HG03135 (cell line): ENCODE measurements around the gene POLQ.
"Not testable (repeated sequence)": the region's sequence is repeated elsewhere in the genome, so short reads cannot be mapped to it uniquely, and the experiment has no call there.

Source experiments
- ATAC-seq: cut with Tn5 transposase; IDR thresholded peaks from one replicate; pipeline ENCODE4 v1.9.1; 2021; ENCODE audit warnings: mild to moderate bottlenecking, moderate library complexity; ENCODE audit not compliant: unreplicated experiment

Gene POLQ

DNA sequence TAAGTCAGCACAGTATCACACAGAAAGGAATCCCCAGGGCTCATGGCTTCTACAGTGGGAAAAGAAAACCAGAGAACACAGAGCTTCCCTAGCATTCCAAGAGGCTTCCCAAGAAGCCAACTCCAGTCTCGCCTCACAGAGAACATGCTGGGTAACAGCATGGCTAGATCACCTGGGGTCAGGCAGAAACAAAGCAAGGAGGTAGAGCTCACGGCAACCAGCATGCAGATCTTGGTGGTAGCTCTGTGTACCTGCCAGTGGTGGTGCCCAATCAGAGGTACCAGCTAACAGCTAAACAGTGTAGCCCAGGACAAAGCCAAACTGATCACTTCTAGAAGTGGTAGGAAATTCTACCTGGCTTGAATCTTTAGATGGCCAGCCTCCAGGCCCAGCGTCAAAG, 31.3 kb downstream of the POLQ start:
- ATAC-seq: no peak

- no peak for ATAC-seq
Observed at GRCh38 chr3:121508389-121508788, 37.4 kb downstream of the POLQ start.

GRCh38 chr3:121505256-121505655, 40.5 kb downstream of the POLQ start:
- no peak for ATAC-seq

GRCh38 chr3:121504618-121505017, 41.2 kb downstream of the POLQ start:
- ATAC-seq: no peak

GRCh38 chr3:121496786-121497185, 49.0 kb downstream of the POLQ start:
- ATAC-seq: no peak

GRCh38 chr3:121493431-121493830, 52.4 kb downstream of the POLQ start:
- ATAC-seq: no peak

DNA sequence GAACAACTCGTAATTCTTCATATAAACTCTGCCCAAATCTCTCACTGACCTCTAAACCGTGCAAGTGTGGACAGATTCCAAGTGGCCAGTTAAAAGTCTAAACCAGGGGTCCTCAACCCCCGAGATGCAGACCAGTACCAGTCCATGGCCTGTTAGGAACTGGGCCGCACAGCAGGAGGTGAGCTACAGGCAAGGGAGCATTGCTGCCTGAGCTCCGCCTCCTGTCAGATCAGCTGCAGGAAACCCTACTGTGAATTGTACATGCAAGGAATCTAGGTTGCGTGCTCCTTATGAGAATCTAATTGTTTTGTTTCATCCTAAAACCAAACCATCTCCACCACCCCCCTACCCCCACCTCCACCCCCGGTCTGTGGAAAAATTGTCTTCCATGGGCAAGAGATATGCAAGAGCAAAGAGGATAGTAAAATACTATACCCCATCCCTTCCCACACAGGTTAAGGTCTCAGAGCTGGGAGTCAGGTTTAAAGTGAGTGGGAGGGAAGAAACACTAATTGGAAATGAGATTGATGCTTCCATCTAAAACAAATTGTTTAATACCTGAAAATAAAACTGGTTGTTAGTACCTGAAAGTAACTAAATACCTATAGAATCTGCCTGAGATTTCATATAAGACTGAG, 54.0 kb downstream of the POLQ start:
- no peak for ATAC-seq

- ATAC-seq: no peak
Observed at GRCh38 chr3:121490161-121490560, 55.6 kb downstream of the POLQ start.

DNA sequence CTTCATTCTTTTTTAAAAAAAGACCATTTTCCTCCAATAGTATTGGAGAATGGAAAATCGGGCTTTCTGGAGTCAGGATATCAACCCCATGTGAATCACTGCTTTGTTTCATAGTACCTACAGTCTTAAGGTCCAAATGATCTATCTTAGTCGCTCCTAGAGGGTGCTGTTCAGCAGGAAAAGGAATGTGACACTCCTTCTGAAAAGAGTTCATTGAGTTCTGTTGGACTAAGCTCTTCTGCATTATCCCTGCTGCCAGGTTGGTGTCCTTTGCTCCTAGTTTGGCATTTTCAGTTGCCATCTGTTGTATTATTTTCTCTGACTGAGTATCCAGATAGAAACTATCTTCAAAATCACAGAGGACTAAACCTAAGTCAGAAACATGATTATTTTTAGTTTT, 57.2 kb downstream of the POLQ start:
- no peak for ATAC-seq

DNA sequence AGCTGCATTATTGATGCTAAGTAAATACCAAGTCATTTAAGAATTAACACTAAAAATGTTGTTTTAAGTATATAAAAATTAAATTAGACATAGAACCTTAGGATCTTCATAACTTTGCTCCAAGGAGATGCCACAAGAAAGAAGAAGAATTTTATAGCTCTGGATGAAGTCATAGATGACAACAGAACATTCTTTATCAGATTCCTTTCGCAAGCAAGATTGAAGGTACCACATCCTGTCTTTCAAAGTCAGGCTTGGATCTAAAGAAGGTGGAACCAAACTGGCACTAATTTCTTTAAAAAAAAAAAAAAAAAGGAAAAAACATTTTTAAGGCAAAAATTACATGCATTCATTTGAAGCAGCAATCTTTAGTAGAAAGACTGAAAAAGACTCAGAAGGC, 62.5 kb downstream of the POLQ start:
- ATAC-seq: no peak

DNA sequence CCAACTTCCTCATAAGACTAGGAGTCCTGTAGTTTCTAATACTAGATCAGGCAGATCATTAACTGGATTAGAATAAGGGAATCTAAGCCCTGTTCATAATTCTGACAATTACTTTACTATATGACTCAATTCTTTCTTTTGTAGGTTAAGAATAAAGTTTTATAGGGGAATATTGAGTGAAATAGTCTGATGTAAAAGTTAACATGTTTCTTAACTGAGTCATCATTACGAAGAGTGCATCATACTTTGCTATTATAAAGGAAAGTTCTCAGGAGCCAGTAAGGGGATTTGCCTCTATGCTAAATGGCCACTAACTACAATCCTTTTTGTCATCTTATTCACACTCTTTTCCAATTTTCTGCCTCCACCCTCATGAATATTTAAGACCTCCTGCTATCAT, 63.1 kb downstream of the POLQ start:
- no peak for ATAC-seq

- no peak for ATAC-seq
Observed at GRCh38 chr3:121481106-121481880, 64.5 kb downstream of the POLQ start.

DNA sequence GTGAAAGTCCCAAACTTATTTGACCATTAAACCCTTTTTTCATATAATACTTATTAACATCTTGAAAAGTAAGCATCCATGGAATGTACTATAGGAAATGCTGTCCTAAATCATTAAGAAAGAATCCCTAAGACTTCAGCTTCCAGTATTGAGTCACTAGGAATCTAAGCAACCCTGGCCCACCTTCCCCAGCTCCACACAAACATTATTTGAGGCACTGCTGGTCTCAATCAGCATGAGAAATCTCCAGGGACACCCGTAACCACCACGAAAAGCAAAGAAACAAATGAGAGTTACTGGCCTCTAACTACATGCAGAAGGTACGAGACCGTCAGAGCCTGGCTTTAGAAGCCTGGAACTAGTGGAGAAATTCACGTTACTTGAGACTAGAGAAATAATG, 68.2 kb downstream of the POLQ start:
- ATAC-seq: no peak

DNA sequence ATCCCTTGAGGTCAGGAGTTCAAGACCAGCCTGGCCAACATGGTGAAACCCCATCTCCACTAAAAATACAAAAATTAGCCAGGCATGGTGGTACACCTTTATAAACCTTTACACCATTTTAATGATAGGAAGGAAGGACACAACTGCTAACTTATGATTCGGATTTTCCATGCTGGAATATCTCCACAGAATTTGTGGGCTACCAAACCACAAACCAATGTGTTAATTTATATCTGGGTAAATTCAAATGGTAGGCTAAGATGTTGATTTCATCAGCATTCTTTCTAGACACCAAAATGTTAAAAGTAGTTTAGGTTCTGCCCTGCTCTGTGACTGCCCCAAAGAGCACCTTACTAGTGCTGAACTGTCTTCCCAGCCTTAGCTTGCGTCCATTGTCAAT, 72.8 kb downstream of the POLQ start:
- ATAC-seq: no peak

DNA sequence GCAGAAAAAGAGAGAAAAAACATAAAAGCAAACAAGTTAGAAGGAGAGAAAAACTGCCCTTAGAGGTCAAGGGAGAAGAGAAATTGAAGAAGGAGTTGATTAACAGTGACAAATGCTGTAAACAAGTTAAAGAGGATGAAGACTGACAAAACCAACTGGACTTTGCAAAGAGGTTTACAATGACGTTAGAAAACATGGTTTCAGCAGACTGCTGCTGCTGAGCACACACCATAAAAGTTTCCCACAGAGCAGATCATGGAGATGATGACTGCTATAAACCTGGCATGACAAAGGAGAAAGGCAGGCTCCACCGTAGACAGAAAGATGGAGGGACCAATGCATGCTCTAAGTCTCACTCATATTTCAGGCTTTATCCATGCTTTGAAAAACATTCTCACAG, 78.7 kb downstream of the POLQ start:
- ATAC-seq: no peak

GRCh38 chr3:121463745-121464144, 82.0 kb downstream of the POLQ start:
- no peak for ATAC-seq

DNA sequence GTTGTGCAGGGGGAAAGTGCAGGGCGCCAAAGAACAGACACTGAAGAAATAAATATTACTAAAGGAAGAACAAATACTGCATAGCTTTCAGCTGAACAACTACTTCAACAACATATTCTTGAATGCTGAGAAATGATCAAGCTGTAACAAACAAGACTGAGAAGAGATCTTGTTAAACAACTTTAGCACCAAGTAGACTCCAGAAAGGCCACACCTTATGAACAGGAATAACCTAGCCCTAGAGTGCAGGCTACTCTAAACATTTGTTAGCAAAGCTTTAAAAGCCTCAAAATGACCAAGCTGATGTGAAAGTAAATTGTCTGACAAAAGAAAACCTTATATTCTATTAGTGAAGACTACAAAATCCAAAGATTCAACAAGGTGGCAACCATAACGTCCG, 83.2 kb downstream of the POLQ start:
- ATAC-seq: no peak

DNA sequence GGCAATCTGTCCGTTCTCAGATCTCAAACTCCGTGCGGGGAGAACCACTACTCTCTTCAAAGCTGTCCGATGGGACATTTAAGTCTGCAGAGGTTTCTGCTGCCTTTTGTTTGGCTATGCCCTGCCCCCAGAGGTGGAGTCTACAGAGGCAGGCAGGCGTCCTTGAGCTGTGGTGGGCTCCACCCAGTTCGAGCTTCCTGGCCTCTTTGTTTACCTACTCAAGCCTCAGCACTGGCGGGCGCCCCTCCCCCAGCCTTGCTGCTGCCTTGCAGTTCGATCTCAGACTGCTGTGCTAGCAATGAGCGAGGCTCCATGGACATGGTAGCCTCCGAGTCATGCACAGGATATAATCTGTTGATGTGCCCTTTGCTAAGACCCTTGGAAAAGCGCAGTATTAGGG, 94.0 kb downstream of the POLQ start:
- ATAC-seq: not testable (repeated sequence)

GRCh38 chr3:121443456-121443855, 102.3 kb downstream of the POLQ start:
- no peak for ATAC-seq

DNA sequence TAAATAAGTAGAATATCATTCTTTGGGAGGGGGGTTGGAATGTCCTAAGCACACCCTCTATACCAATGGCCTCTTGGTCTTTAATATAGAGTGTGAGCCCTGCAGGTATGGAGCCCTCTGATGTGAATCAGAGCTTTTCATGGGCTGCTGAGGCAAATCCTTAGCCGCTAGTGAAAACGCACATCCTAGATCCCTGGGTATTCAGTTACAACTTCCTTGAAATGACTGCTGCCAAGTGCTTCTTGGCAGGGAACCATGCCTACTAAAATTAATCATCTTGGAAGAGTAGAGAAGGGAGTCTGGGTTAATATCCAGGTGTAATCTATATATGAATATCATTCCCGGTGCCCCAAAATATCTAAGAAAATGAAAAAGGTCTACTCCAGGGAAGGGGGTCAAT, 109.1 kb downstream of the POLQ start:
- ATAC-seq: no peak

DNA sequence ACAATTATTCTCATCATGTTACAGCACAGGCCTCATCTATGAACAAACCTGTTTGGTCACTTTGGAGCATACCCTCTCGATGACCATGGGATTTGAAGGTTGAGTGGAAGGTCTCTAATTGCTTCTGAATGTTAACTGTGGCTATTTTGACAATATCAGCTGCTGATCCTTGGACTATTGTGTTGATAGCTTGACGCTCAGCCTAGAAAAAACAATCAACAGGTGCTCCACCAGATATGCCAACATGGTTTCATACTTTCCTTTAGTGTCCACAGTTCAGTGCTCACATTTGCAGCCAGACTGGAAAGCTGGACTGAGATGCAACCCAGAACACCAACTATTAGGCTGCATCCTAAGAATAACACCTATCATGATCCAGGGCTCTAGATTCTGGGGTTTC, 109.7 kb downstream of the POLQ start:
- ATAC-seq: no peak

- peak; percentile 96 for ATAC-seq
Observed at GRCh38 chr3:121431726-121432517, 113.9 kb downstream of the POLQ start.
